ENCODE results near the gene HIVEP3.

Gene HIVEP3

DNA sequence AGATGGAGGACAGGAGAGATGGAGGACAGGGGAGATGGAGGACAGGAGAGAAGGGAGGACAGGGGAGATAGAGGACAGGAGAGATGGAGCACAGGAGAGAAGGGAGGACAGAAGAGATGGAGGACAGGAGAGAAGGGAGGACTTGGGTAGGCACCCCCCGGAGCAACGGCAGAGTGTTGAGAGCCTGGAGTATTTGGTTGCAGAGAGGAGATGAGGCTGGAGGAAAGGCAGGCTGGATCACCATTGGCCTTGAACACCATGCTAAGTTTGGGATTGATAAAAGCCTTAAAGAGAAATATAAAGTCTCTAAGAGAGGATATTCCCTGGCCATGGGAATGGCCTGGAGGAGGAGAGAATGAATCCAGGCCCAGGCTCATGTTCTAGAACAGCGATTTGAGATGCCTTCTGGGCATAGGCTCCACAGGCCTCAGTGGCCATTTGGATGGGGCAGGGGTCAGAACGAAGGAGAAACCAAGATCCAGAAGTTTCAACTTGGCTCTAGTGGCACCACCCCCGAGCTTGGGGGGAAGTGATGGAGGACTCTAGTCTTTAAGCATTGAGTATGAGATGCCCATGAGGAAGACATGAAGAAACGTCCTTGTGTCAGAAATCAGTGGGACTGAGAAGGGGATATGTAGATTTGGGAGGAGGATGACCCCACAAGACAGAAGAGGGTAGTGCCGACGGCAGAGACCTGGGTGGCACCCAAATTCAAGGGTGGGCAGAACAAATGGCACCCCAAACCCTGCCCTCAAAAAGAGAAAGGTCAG lies 386.3 kb downstream of the HIVEP3 start:
- Histone ChIP-seq H3K27ac (no peak overlapping the region), H3K36me3 (ENCODE audit: insufficient read depth, low read length) (no peaks in the 10 kb centered on the region), H3K9me3 (ENCODE audit: low read depth, low read length) (no peaks in the 10 kb centered on the region), H3K9ac (ENCODE audit: insufficient read length) (no peak overlapping the region), H3K4me3 (no peak overlapping the region)
- no peak for DNase-seq (ENCODE audit: low read depth, low spot score)
- TF ChIP-seq EZH2 (IDR thresholded peaks at IDR 0.05) = no peak
- no peak for TF ChIP-seq FOXP2 (optimal IDR thresholded peaks at IDR 0.05; ENCODE audit: control extremely low read depth, extremely low read length, insufficient read depth)
- no peak for TF ChIP-seq POLR2AphosphoS5 (IDR thresholded peaks at IDR 0.05; ENCODE audit: borderline replicate concordance, low read depth, low read length)

DNA sequence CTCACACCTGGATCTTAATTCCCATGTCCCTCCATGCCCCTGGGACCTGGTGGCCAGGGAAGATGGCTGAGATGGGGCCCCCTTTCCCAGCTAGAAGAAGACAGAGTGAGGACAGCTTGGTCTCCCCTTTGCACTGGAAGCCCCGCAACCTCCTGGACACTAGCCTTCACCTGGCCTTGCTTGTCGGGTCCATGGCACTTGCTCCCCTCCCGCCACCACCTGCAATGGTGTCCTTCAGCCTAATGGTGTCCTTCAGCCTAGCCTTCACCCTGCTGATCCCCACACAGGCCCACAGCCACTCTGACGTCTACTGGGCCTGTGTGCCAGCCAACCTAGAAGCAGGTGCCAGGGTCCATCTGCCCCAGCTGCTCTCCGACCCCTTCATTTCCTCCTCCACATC lies 388.3 kb downstream of the HIVEP3 start:
- TF ChIP-seq POLR2AphosphoS5 (IDR thresholded peaks at IDR 0.05; ENCODE audit: borderline replicate concordance, low read depth, low read length) = no peak
- no peak for TF ChIP-seq EZH2 (IDR thresholded peaks at IDR 0.05)
- TF ChIP-seq FOXP2 (optimal IDR thresholded peaks at IDR 0.05; ENCODE audit: control extremely low read depth, extremely low read length, insufficient read depth) = no peak
- no peak for DNase-seq (ENCODE audit: low read depth, low spot score)
- H3K4me3 ChIP-seq = no peak overlapping the region
- H3K36me3 ChIP-seq (ENCODE audit: insufficient read depth, low read length) = no peaks in the 10 kb centered on the region
- H3K9ac ChIP-seq (ENCODE audit: insufficient read length) = no peak overlapping the region
- no peak overlapping the region for H3K27ac ChIP-seq
- H3K9me3 ChIP-seq (ENCODE audit: low read depth, low read length) = no peaks in the 10 kb centered on the region

DNA sequence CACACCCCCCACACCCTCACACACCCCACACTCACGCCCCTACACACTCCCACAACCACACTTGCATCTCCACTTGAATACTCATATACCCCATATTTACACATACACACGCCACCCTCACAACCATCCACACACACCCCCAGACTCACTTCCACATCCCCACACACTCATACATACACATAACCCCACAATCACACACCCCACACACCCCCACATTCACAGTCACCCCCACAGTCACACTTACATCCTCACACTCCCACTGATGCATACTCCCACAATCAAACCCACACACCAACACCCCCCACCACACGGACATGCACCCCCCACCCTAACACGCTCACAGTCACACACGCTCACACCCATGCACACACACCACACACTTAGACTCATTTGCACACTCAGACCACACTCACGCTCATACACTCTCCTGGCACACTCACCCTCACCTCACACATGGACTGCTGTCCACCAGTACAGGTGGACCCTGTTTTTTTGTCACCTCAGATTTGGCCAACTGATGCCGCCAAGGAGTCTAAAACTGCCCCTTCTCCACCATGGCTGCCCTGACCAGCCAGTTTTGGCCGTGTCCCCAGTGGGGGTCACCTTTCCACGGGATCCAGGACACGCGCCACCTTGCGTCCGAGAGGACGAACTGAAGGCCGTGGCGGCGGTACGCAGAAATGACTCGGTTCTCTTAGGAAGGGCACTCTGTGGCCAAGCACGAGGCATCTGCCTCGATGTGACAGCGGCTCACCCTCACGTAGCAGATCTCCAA lies 388.9 kb downstream of the HIVEP3 start:
- Histone ChIP-seq H3K9me3 (ENCODE audit: low read depth, low read length) (no peaks in the 10 kb centered on the region), H3K36me3 (ENCODE audit: insufficient read depth, low read length) (no peaks in the 10 kb centered on the region), H3K27ac (no peak overlapping the region)

DNA sequence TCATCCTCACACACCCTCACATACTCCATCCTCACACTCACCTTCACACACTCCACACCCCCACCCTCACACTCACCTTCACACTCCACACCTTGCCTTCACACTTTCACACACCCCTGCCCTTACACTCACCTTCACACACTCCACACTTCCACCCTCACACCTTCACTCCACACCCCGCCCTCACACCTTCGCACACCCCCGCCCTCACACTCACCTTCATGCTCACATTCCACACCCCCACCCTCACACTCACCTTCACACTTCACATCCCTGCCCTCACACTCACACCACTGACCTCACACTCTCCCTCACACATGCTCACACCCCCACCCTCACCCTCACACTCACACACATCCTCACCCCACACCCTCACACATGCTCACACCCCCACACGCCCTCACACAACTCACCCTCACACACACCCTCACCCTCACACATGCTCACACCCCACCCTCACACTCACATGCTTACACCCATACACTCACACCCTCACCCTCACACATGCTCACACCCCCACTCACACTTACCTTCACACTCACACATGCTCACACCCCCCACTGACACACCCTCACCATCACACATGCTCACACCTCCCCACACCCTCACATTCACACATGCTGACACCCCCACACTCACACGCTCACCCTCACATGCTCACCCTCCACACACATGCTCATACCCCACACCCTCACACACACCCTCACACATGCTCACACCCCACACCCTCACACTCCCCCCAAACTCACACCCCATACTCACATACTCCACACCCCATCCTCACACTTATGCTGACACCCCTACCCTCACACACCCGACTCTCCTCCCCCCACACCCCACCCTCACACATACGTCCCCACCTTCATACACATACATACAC lies 389.8 kb downstream of the HIVEP3 start:
- TF ChIP-seq FOXP2 (optimal IDR thresholded peaks at IDR 0.05; ENCODE audit: control extremely low read depth, extremely low read length, insufficient read depth) = no peak
- TF ChIP-seq POLR2AphosphoS5 (IDR thresholded peaks at IDR 0.05; ENCODE audit: borderline replicate concordance, low read depth, low read length) = no peak
- no peak for TF ChIP-seq EZH2 (IDR thresholded peaks at IDR 0.05)
- no peak overlapping the region for H3K4me3 ChIP-seq
- no peaks in the 10 kb centered on the region for H3K9me3 ChIP-seq (ENCODE audit: low read depth, low read length)
- no peak overlapping the region for H3K27ac ChIP-seq
- no peaks in the 10 kb centered on the region for H3K36me3 ChIP-seq (ENCODE audit: insufficient read depth, low read length)
- no peak for DNase-seq (ENCODE audit: low read depth, low spot score)
- H3K9ac ChIP-seq (ENCODE audit: insufficient read length) = no peak overlapping the region

More for the DNA sequence above, 388.9 kb downstream of the HIVEP3 start:
- no peak for TF ChIP-seq FOXP2 (optimal IDR thresholded peaks at IDR 0.05; ENCODE audit: control extremely low read depth, extremely low read length, insufficient read depth)
- no peak for TF ChIP-seq POLR2AphosphoS5 (IDR thresholded peaks at IDR 0.05; ENCODE audit: borderline replicate concordance, low read depth, low read length)
- TF ChIP-seq EZH2 (IDR thresholded peaks at IDR 0.05) = no peak
- Histone ChIP-seq H3K4me3 (no peak overlapping the region), H3K9ac (ENCODE audit: insufficient read length) (no peak overlapping the region)
- no peak for DNase-seq (ENCODE audit: low read depth, low spot score)

DNA sequence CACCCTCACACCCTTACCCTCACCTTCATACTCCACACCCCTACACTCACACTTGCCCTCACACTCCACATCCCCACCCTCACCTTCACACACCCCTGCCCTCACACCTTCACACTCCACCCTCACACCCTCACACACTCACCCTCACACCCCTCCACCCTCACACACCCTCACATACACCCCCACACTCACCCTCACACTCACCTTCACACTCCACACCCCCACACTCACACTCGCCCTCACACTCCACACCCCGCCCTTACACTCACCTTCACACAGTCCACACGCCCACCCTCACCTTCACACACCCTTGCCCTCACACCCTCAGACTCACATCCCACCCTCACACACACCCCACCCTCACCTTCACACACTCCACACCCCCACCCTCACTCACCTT lies 390.6 kb downstream of the HIVEP3 start:
- H3K36me3 ChIP-seq (ENCODE audit: insufficient read depth, low read length) = no peaks in the 10 kb centered on the region
- DNase-seq (ENCODE audit: low read depth, low spot score) = no peak
- H3K9me3 ChIP-seq (ENCODE audit: low read depth, low read length) = no peaks in the 10 kb centered on the region
- no peak overlapping the region for H3K9ac ChIP-seq (ENCODE audit: insufficient read length)
- H3K4me3 ChIP-seq = no peak overlapping the region
- no peak for TF ChIP-seq FOXP2 (optimal IDR thresholded peaks at IDR 0.05; ENCODE audit: control extremely low read depth, extremely low read length, insufficient read depth)
- no peak for TF ChIP-seq POLR2AphosphoS5 (IDR thresholded peaks at IDR 0.05; ENCODE audit: borderline replicate concordance, low read depth, low read length)
- TF ChIP-seq EZH2 (IDR thresholded peaks at IDR 0.05) = no peak
- H3K27ac ChIP-seq = no peak overlapping the region

DNA sequence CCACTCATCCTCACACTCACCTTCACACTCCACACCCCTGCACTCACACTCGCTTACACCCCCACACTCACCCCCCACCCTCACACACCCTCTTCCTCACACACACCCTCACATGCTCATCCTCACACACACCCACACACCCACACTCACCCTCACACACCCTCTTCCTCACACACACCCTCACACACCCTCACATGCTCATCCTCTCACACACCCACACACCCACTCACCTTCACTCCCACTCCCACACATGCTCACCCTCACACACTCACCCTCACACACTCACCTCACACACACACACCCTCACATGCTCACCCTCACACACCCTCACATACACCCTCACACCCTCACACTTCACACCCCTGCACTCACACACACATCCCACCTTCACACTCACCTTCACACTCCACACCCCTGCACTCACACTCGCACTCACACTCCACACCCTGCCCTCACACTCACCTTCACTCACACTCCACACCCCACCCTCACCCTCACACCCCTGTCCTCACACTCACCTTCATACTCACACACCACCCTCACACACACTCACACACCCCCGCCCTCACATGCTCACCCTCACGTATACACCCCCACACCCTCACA lies 391.7 kb downstream of the HIVEP3 start:
- TF ChIP-seq POLR2AphosphoS5 (IDR thresholded peaks at IDR 0.05; ENCODE audit: borderline replicate concordance, low read depth, low read length) (no peak), EZH2 (IDR thresholded peaks at IDR 0.05) (no peak), FOXP2 (optimal IDR thresholded peaks at IDR 0.05; ENCODE audit: control extremely low read depth, extremely low read length, insufficient read depth) (no peak)
- Histone ChIP-seq H3K36me3 (ENCODE audit: insufficient read depth, low read length) (no peaks in the 10 kb centered on the region), H3K9me3 (ENCODE audit: low read depth, low read length) (no peaks in the 10 kb centered on the region), H3K4me3 (no peak overlapping the region), H3K27ac (no peak overlapping the region), H3K9ac (ENCODE audit: insufficient read length) (no peak overlapping the region)
- DNase-seq (ENCODE audit: low read depth, low spot score) = no peak

DNA sequence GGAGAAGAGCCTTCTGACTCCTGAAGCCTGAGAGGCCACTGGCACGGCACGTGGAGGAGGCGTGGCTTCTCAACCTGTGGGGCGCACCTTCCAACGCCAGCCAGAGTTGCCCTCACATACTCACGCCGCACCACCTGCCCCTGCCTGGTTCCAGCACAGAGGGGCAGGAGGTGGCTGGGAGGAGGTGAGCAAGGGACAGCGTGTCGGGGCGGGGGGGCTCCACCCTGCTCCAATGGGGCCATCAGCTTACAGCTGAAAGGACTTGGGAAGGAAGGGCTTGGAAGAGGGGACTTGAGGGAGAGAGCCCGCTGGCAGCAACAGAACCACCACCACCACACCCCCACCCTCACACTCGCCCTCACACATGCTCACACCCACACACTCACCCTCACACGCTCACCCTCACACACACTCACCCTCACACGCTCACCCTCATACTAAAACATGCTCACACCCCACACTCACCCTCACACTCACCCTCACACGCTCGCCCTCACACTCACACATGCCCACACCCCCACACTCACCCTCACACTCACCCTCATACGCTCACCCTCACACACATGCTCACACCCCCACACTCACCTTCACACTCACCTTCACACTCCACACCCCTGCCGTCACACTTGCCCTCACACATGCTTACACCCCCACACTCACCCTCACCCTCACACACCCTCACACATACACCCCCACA lies 392.7 kb downstream of the HIVEP3 start:
- no peak for TF ChIP-seq EZH2 (IDR thresholded peaks at IDR 0.05)
- H3K9ac ChIP-seq (ENCODE audit: insufficient read length) = no peak overlapping the region
- no peak for DNase-seq (ENCODE audit: low read depth, low spot score)

More for the DNA sequence above, 392.7 kb downstream of the HIVEP3 start:
- no peak overlapping the region for H3K4me3 ChIP-seq
- H3K9me3 ChIP-seq (ENCODE audit: low read depth, low read length) = no peaks in the 10 kb centered on the region
- H3K27ac ChIP-seq = no peak overlapping the region
- H3K36me3 ChIP-seq (ENCODE audit: insufficient read depth, low read length) = no peaks in the 10 kb centered on the region
